Measurements from ENCODE around the gene KLRC4.
"Not testable (repeated sequence)": the region's sequence is repeated elsewhere in the genome, so short reads cannot be mapped to it uniquely, and the experiment has no call there.

Gene KLRC4

DNA sequence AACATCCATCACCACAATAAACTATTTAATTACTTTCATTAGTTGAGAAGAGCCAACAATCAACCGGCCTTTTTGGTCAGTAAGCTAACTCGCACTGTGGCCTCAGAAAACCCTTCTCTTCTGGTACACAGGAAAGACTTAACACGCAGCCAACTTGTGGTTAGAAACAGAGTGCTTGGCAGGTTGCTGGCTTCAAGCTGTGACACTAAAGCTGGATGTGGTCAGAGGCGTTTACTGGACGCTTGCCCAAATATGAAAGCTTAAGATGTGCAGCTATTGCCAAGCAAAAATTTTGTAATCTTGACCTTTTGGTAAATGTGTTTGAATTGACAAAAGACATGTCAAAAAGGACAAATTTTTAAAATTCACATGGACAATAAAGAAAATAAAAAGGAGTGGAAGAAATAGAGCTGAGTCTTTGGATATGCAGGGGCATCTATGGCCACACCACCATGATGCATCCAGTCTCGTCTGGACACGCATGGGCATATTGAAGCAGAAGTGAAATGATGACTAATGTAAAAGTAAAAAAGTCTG is 17.1 kb downstream of the KLRC4 start:
- in situ Hi-C loops (cut with MboI; ENCODE audit: low sequenced_read_pairs) = no loop called here
- DNase-seq (ENCODE audit: low spot score in 2 of 2) = no peak
- no peak overlapping the region for H3K4me3 ChIP-seq
- no peaks in the 10 kb centered on the region; the same call in 1 of the 2 replicates for H3K4me1 ChIP-seq
- H3K9me3 ChIP-seq = no peaks in the 10 kb centered on the region
- no peaks in the 10 kb centered on the region for H3K36me3 ChIP-seq (replicated peaks)
- H3K27me3 ChIP-seq (ENCODE audit: low read depth) = peaks cover 3% of the 10 kb centered on the region; the same call in 1 of the 2 replicates

DNA sequence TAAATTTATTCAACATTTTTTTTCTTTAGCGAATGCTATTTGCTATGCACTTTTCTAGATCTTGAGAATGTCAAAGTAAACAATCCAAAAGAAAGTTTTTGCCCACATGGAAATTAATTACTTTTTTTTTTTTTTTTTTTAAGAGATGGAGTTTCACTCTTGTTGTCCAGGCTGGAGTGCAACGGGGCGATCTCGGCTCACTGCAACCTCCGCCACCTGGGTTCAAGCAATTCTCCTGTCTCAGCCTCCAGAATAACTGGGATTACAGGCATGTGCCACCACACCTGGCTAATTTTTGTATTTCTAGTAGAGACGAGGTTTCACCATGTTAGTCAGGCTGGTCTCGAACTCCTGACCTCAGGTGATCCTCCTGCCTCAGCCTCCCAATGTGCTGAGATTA is 18.6 kb downstream of the KLRC4 start:
- H3K36me3 ChIP-seq (replicated peaks); H3K4me1 ChIP-seq; DNase-seq (ENCODE audit: low spot score in 2 of 2); H3K9me3 ChIP-seq; H3K27me3 ChIP-seq (ENCODE audit: low read depth); in situ Hi-C loops (cut with MboI; ENCODE audit: low sequenced_read_pairs); H3K4me3 ChIP-seq: not testable (repeated sequence)

- Histone ChIP-seq H3K9me3 (no peaks in the 10 kb centered on the region), H3K4me1 (no peaks in the 10 kb centered on the region), H3K4me3 (no peak within 1 kb of the TSS), H3K36me3 (replicated peaks) (no peaks in the 10 kb centered on the region), H3K27me3 (ENCODE audit: low read depth) (peaks cover 3% of the 10 kb centered on the region; the same call in 1 of the 2 replicates)
- in situ Hi-C loops (cut with MboI; ENCODE audit: low sequenced_read_pairs) = no loop called here
- DNase-seq (ENCODE audit: low spot score in 2 of 2) = no peak
These were observed 19.7 kb downstream of the KLRC4 start, which contains the start of gene KLRK1 for GRCh38 chr12:10389904-10390303. Gene KLRK1 (minus strand): TSS chr12:10390041. CDS start chr12:10388810, 1,231 bp downstream.

GRCh38 chr12:10388624-10389413 is 20.7 kb downstream of the KLRC4 start:
- Histone ChIP-seq H3K9me3 (peaks cover 3% of the 10 kb centered on the region; the same call in 1 of the 2 replicates), H3K4me3 (no peak overlapping the region), H3K36me3 (replicated peaks) (no peaks in the 10 kb centered on the region), H3K27me3 (ENCODE audit: low read depth) (peaks cover 3% of the 10 kb centered on the region; the same call in 1 of the 2 replicates), H3K4me1 (no peaks in the 10 kb centered on the region)
- DNase-seq (ENCODE audit: low spot score in 2 of 2) = no peak
- in situ Hi-C loops (cut with MboI; ENCODE audit: low sequenced_read_pairs) = no loop called here

DNA sequence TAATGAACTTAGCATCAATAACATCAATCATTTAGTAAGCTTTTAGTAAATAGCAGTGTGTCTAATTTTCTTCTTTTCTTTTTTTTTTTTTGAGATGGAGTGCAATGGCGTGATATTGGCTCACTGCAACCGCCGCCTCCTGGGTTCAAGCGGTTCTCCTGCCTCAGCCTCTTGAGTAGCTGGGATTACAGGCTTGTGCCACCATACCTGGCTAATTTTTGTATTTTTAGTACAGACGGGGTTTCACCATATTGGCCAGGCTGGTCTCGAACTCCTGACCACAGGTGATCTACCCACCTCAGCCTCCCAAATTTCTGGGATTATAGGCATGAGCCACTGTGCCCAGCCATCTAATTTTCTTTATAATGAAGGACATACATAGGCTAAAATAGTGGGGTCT is 22.1 kb downstream of the KLRC4 start:
- H3K4me3 ChIP-seq; in situ Hi-C loops (cut with MboI; ENCODE audit: low sequenced_read_pairs): not testable (repeated sequence)

GRCh38 chr12:10386857-10387256 is 22.7 kb downstream of the KLRC4 start:
- no peak overlapping the region for H3K4me3 ChIP-seq
- H3K27me3 ChIP-seq (ENCODE audit: low read depth) = peaks cover 3% of the 10 kb centered on the region; the same call in 1 of the 2 replicates
- in situ Hi-C loops (cut with MboI; ENCODE audit: low sequenced_read_pairs) = no loop called here

More for the DNA sequence above, 22.1 kb downstream of the KLRC4 start:
- H3K27me3 ChIP-seq (ENCODE audit: low read depth); H3K9me3 ChIP-seq; H3K36me3 ChIP-seq (replicated peaks); H3K4me1 ChIP-seq; DNase-seq (ENCODE audit: low spot score in 2 of 2): not testable (repeated sequence)

GRCh38 chr12:10385166-10385613 is 24.4 kb downstream of the KLRC4 start:
- Histone ChIP-seq H3K9me3 (peaks cover 3% of the 10 kb centered on the region; the same call in 1 of the 2 replicates), H3K4me3 (no peak overlapping the region), H3K27me3 (ENCODE audit: low read depth) (peaks cover 3% of the 10 kb centered on the region; the same call in 1 of the 2 replicates), H3K36me3 (replicated peaks) (no peaks in the 10 kb centered on the region), H3K4me1 (no peaks in the 10 kb centered on the region)
- no peak for DNase-seq (ENCODE audit: low spot score in 2 of 2)
- in situ Hi-C loops (cut with MboI; ENCODE audit: low sequenced_read_pairs) = no loop called here

More at GRCh38 chr12:10386857-10387256, 22.7 kb downstream of the KLRC4 start:
- Histone ChIP-seq H3K4me1 (no peaks in the 10 kb centered on the region), H3K9me3 (peaks cover 3% of the 10 kb centered on the region; the same call in 1 of the 2 replicates), H3K36me3 (replicated peaks) (no peaks in the 10 kb centered on the region)
- no peak for DNase-seq (ENCODE audit: low spot score in 2 of 2)

- no peaks in the 10 kb centered on the region for H3K36me3 ChIP-seq (replicated peaks)
- no peak for DNase-seq (ENCODE audit: low spot score in 2 of 2)
- no peaks in the 10 kb centered on the region for H3K4me1 ChIP-seq
- no peaks in the 10 kb centered on the region for H3K27me3 ChIP-seq (ENCODE audit: low read depth)
- no peak overlapping the region for H3K4me3 ChIP-seq
- in situ Hi-C loops (cut with MboI; ENCODE audit: low sequenced_read_pairs) = no loop called here
- peaks cover 3% of the 10 kb centered on the region; the same call in 1 of the 2 replicates for H3K9me3 ChIP-seq
These were observed 25.4 kb downstream of the KLRC4 start for GRCh38 chr12:10384191-10384590.

DNA sequence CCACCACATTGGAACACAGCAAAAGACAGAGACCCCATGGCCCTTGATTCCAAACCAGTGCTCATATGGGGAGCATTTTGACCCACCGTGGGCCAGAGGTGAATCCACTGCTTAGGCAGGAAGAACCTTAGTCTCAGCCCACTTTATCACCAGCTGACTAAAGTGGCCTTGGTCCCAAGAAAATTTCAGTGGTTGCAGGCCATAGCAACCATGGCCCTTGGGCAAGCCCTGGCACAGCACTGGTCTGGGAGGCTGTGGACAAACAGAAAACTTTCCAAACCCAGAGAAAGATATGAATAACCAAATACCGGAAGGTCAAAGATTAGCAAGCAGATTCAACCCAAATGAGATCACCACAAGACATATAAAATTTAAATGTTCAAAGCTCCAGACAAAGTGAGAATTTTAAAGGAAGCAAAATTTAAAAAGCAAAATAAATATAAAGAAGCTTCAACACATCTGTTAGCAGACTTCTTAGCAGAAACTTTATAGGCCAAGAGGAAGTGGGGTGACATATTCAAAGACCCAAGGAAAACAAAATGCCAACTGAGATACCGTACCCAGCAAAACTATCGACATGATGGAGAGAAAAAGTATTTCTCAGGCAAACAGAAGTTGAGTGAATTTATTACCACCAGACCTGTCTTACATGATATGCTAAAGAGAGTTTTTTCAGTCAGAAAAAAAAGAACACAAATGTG is 27.5 kb downstream of the KLRC4 start:
- Histone ChIP-seq H3K4me3 (no peak overlapping the region), H3K4me1 (no peaks in the 10 kb centered on the region), H3K27me3 (ENCODE audit: low read depth) (no peaks in the 10 kb centered on the region), H3K36me3 (replicated peaks) (no peaks in the 10 kb centered on the region), H3K9me3 (peaks cover 3% of the 10 kb centered on the region; the same call in 1 of the 2 replicates)
- in situ Hi-C loops (cut with MboI; ENCODE audit: low sequenced_read_pairs) = no loop called here
- no peak for DNase-seq (ENCODE audit: low spot score in 2 of 2)

GRCh38 chr12:10378737-10379136 is 30.8 kb downstream of the KLRC4 start:
- in situ Hi-C loops (cut with MboI; ENCODE audit: low sequenced_read_pairs); H3K9me3 ChIP-seq; H3K27me3 ChIP-seq (ENCODE audit: low read depth); H3K4me3 ChIP-seq; H3K36me3 ChIP-seq (replicated peaks); DNase-seq (ENCODE audit: low spot score in 2 of 2); H3K4me1 ChIP-seq: not testable (repeated sequence)

- no peak for DNase-seq (ENCODE audit: low spot score in 2 of 2)
- in situ Hi-C loops (cut with MboI; ENCODE audit: low sequenced_read_pairs) = no loop called here
- no peaks in the 10 kb centered on the region for H3K36me3 ChIP-seq (replicated peaks)
These were observed 34.9 kb downstream of the KLRC4 start for GRCh38 chr12:10374624-10375018.

DNA sequence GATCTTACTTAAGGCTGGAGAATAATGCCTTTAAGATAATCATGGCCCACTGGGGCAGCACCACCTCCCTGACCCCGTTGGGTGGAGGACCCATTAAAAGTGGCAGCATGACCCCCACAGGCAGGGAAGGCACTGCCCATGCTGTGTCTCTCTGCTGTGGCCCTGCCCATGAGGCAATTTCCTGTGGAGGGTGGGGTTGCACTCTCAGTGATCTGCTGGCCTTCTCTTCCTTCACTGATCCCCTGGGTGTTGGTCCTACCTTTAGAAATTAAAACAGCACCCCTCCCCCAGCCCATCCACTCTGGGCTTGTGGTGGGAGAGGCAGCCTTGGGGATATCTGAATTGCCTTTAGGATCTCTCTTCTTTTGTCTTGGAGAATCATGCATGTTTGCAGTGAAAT is 37.0 kb downstream of the KLRC4 start:
- H3K9me3 ChIP-seq = no peaks in the 10 kb centered on the region
- H3K36me3 ChIP-seq (replicated peaks) = no peaks in the 10 kb centered on the region
- in situ Hi-C loops (cut with MboI; ENCODE audit: low sequenced_read_pairs) = no loop called here
- H3K27me3 ChIP-seq (ENCODE audit: low read depth) = no peaks in the 10 kb centered on the region
- no peaks in the 10 kb centered on the region for H3K4me1 ChIP-seq
- H3K4me3 ChIP-seq = no peak overlapping the region
- DNase-seq (ENCODE audit: low spot score in 2 of 2) = peak in 1 of 2 experiments; percentile 22

More at GRCh38 chr12:10374624-10375018, 34.9 kb downstream of the KLRC4 start:
- Histone ChIP-seq H3K9me3 (no peaks in the 10 kb centered on the region), H3K27me3 (ENCODE audit: low read depth) (no peaks in the 10 kb centered on the region), H3K4me1 (no peaks in the 10 kb centered on the region), H3K4me3 (no peak overlapping the region)

DNA sequence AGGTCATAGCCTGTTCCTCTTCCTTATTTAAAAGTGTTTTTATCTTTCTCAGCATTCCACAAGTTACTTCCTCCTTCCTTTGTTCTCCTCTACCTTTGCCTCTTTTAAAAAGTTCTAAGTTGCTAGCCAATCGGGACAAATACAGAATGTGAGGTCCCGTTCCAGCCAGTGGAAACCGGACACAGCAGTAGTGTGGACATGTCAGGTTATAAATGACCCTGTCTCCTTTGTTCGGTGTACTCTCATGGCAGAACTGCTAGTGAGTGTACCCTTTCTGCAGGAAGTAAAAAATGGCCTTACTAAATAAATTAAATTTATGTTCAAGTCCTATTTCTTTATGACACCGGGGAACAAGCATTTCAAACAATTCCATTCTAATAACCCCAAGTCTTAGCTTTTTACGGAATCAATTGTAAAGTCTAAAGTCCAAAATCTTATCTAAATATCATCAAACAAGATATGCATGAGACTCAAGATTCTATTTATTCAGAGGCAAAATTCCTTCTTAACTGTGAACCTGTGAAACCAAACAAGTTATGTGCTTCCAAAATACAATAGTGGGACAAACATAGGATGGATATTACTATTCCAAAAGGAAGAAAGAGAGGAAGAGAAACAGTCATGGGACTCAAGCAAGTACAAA is 37.5 kb downstream of the KLRC4 start:
- in situ Hi-C loops (cut with MboI; ENCODE audit: low sequenced_read_pairs); H3K4me1 ChIP-seq; H3K4me3 ChIP-seq: not testable (repeated sequence)

More for the DNA sequence above, 37.5 kb downstream of the KLRC4 start:
- not testable (repeated sequence) for H3K27me3 ChIP-seq (ENCODE audit: low read depth); H3K36me3 ChIP-seq (replicated peaks); H3K9me3 ChIP-seq; DNase-seq (ENCODE audit: low spot score in 2 of 2)
